ENCODE measurements around the gene TALDO1.
"Not testable (repeated sequence)": the region's sequence is repeated elsewhere in the genome, so short reads cannot be mapped to it uniquely, and the experiment has no call there.

TALDO1 gene

GRCh38 chr11:737899-738298 is 9.4 kb upstream of the TALDO1 start:
- not testable (repeated sequence) for DNase-seq

GRCh38 chr11:742156-742546 is 5.1 kb upstream of the TALDO1 start:
- no peak for DNase-seq

DNA sequence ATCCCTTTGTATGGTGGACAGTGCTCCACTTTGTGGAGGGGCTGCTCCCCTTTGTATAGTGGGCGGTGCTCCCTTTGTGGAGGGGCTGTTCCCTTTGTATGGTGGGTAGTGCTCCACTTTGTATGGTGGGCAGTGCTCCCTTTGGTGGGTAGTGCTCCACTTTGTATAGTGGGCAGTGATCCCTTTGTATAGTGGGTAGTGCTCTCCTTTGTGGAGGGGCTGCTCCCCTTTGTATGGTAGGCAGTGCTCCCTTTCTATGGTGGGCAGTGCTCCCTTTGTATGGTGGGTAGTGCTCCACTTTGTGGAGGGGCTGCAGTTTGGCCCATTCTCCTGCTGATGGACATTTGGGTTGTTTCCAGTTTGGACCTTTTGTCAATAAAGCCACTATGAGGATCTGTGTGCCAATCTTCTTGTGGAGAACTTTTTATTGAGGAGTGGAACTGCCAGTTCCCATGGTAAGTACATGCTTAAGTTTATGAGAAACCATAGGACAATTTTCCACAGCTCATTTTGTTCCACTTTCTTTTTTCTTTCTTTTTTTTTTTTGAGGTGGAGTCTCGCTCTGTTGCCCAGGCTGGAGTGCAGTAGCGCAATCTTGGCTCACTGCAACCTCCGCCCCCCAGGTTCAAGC is 4.6 kb upstream of the TALDO1 start:
- DNase-seq: no peak

- no peak for DNase-seq
Observed at GRCh38 chr11:745428-745827, 1.8 kb upstream of the TALDO1 start.

DNA sequence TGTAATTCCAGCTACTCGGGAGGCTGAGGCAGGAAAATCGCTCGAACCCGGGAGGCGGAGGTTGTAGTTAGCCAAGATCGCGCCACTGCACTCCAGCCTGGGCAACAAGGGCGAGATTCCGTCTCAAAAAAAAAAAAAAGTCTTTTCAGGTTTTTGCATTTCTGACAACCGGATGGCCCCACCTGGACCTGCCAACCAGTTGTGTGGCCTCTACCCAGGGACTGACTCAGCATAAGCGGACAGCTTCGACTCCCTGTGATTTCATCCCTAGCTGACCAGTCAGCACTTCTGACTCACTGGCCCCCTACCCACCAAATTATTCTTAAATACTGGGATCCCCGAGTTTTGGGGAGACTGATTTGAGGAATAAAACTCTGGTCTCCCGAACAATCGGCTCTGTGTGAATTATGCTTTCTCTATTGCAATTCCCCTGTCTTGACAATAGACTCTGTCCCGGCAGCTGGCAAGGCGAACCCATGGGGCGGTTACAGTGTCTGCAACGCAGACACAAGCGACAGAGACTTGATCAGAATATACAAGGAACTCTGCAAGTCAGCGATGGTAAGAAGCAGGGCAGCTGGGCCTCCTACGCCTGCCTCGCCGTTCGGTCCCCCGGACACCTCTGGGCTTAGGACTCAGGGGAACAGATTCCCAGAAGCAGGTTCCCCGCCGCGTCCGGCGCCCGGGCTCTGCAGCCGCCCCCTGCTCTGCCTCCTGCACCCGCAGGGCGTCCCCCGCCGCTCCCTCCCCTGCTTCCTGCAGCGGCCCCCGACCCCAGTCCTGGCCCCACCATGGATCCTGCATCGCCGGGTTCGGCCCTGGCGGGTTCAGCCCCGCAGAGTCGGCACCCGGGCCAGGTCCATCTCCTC is 741 bp upstream of the TALDO1 start:
- DNase-seq: peak in 1 of 4 experiments; percentile 33

DNA sequence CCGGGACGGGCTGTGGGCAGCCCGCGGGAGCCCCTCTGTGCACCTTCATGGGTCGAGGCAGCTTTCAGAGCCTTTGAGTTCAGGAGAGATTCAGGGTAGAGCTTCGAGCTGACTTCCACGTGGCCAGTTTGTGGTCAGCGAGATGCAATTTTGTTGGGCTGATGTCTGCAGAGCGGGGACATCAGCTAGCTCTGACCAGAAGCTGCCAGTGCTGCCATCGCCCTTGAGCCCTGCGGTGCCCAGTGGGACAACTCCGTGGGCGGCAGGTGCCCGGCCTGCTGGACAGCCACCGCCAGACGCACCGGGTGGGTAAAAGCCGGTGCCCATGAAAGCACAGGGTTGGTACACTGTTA is 719 bp downstream of the TALDO1 start:
- no peak for DNase-seq

GRCh38 chr11:749731-750130 is 2.5 kb downstream of the TALDO1 start:
- DNase-seq: no peak

- no peak for DNase-seq
Observed at GRCh38 chr11:760236-760635, 13.0 kb downstream of the TALDO1 start.

DNA sequence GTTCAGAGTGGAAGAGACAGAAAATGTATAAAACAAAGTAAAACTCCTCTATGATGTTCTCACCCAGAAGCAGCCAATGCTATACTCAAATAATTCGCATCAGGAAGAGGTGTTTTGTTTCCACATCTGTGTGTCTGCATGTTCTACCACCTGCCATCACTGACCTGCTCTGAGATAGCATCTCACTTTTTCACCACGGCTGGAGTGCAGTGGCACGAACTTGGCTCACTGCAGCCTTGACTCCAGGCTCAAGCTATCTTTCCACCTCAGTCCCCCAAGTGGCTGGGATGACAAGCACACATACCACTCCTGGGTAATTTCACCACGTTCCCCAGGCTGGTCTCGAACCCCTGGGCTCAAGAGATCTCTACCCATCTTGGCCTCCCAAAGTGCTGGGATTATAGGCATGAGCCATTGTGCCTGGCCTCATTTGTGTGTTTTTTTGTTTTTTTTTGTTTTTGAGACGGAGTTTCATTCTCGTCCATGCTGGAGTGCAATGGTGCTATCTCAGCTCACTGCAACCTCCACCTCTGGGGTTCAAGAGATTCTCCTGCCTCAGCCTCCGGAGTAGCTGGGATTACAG is 14.4 kb downstream of the TALDO1 start:
- DNase-seq: no peak

DNA sequence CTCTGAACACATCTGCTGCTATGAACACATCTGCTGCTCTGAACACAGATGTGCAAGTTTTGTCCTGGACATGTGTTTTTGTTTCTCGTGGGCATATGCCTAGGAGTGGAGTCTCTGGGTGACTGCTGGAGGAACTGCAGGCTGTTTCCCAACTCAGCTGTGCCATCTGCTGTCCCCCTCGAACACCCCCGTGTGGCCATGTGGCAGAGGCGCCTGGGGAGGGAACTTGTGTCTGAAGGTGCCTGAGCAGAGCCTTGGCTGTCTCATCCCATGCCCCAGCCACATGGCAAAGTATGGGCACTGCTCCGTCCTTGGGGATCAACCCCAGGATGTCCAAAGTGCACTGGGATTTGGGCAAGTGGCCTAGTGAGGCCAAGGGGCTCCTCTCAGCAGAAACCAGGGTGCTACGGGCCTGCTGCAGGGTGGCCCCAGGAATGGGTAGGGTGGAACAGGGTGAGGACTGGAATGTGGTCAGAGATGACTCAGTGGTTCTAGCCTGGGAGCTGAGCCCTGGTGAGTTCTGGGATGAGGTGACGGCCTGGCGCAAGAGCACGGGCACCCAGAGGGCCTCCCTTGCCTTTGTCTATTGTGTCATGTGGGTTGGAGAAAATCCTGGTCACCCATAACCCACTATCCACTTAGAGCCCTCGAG is 15.3 kb downstream of the TALDO1 start:
- DNase-seq: peak in 1 of 4 experiments; percentile 19

DNA sequence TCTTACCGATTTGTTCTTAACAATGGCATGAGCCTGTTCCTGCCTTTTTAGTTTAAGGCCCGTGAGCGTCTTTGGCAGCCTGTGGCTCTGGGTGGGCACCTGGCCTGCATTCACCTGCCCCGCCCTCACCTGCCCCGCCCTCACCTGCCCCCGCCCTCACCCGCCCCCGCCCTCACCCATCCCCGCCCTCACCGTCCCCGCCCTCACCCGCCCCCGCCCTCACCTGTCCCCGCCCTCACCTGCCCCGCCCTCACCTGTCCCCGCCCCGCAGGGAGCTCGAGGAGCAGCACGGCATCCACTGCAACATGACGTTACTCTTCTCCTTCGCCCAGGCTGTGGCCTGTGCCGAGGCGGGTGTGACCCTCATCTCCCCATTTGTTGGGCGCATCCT is 15.8 kb downstream of the TALDO1 start:
- no peak for DNase-seq

DNA sequence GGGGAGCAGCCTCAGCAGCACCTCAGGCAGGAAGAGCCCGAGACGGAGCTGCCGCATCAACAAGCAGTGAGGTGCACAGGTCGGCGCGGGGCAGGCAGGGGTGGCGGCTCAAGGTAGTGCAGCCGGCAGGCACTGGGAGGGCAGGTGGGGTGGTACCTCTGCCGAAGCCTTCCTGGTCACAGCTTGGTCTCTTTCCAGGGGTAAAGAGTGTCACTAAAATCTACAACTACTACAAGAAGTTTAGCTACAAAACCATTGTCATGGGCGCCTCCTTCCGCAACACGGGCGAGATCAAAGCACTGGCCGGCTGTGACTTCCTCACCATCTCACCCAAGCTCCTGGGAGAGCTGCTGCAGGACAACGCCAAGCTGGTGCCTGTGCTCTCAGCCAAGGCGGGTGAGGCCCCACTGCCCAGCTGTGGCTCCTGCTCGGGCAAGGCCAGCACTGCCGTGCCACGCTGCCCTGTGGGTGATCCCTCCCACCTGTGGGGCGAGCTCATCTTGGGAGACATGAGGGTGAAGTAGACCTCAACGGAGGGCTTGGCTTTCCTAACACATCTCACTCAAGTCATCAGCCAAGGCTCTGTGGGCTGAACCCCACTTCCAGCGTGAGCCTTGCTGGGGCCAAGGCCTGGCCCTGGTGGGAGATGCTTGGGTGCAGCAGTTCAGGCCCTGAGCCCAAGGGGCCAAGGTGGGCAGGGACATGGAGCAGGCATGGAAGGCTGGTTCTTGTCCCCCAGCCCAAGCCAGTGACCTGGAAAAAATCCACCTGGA is 16.5 kb downstream of the TALDO1 start:
- no peak for DNase-seq

GRCh38 chr11:764322-765024 is 17.2 kb downstream of the TALDO1 start:
- DNase-seq: no peak

- DNase-seq: peak in 2 of 4 experiments; percentile 46 to 61
Observed at GRCh38 chr11:765025-765801, 17.9 kb downstream of the TALDO1 start.

DNA sequence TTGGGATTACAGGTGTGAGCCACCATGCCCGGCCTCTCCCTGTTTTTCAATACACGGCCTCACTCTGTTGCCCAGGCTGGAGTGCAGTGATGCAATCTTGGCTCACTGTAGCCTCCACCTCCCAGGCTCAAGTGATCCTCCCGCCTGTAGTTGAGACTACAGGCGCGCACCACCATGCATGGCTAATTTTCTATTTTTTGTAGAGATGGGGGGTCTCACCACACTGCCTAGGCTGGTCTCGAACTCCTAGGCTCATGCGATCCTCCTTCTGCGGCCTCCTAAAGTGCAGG is 18.5 kb downstream of the TALDO1 start:
- no peak for DNase-seq

DNA sequence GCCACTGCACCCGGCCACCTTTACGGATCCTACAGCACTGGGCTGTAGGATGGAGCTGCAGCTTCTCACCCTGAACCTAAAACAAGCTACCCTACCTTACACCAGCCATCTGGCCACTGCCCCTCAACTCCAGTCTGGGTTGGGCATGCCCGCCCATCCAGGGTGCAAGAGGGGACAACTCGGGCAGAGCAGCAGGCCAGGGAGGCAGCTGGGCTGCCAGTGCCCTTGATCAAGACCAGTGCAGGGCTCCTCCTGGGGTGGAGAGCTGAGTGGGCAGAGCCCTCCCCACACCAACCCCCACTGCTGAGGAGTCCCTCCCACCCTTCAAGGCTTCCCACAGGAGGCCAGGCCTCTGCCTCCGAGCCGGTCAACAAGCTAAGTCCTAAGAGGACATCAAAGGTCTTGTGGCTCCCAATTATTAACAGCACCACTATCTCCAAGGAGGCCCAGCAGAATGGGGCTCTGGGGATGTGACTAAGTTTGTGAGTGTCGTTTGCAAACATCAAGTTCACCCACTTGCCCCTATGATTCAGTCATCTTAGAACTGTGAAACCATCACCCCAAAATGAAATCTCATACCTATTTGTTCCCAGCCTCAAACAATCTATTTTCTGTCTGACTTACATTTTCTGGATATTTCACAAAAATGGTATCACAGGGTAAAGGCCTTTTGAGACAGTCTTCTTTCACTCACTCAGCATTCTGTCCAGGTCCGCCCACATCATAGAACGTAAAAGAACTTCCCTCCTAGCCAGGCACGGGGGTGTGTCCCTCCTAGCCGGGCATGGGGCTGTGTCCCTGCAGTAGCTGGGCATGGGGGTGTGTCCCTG is 19.1 kb downstream of the TALDO1 start:
- DNase-seq: no peak

GRCh38 chr11:766936-767210 is 19.6 kb downstream of the TALDO1 start:
- no peak for DNase-seq

DNA sequence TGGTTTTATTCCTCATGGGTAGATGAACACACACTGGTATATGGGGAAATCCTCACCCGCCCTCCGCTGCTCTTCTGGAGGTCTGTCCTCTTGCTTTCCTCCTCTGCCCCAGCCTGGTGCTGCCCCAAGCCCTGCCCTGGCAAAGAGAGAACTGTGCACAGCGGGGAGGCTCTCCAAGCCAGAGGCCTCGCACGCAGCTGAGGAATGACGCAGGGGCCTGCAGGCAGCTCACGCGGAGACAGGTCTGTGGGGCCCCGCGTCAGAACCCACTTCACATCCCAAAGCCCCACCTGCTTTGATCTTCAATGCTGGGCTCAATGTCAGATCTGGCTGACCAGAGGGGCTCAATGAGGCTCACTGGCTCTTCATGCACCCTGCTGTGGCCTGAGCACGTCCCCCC is 20.0 kb downstream of the TALDO1 start:
- DNase-seq: no peak

DNA sequence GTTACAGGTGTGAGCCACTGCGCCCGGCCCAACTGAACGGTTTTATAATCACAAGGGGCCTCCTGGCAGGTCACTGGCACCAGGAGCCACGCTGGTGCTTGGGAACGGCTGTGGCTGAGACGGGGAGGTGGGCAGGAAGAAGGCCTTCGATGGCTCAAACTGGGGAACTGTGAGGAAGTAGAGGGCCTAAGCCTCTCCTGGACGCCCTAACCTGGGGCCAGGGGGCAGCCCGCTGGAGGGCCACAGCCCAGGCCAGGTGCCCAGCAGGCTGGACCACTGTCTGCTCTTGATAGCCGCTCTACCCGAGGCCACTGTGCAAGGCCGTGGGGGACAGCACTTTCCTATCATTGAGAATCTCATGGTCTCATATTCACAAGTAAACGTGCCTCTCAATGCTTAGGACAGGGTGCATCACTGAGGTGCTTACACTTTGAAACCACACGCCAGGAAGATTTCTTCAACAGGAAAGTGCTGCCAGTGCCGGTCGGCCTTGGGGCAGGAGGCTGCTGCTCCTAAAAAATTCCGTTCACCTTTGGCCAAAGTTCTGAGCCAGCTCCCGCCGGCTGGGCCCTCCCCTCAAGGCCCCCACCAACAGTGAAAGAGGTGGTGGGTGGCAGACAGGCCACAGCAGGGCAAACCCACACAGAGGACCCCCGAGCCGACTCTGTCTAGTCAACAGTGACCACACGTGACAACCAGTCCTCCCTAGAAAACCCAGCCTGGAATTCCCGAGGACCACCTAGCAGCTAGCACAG is 22.8 kb downstream of the TALDO1 start:
- DNase-seq: no peak

All from activated naive CD4-positive, alpha-beta T cell (primary cell).